CD4-positive, alpha-beta T cell treated with Interleukin-4 for 4 hours (primary cell): ENCODE measurements around the gene IL1R2.

Experiments
- DNase-seq: peaks from one replicate; pipeline ENCODE4 v3.0.0-alpha.2; 2020

The IL1R2 gene

DNA sequence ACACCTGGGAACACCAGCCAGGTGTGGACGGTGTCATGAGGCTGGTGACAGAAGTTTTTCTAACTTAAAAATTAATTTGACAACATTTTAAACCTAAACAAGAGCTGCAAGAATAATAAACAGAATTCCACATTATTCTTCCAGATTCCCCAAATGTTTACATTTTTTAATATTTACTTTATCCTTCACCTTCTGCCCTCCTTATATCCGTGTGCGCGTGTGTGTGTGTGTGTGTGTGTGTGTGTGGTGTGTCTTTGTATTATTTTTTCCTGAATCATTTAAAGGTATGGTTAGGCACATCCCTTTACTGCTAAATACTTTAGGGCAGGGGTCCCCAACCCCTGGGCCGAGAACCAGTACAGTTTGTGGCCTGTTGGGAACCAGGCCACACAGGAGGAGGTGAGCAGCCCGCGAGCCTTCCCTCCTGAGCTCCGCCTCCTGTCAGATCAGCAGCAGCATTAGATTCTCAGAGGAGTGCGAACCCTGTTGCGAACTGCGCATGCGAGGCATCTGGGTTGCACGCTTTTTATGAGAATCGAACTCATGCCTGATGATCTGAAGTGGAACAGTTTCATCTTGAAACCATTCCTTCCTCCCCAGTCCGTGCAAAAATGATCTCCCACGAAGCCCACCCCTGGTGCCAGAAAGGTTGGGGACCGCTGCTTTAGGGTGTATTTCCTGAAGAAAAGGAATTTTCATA, 16.4 kb upstream of the IL1R2 start:
- no peak for DNase-seq

DNA sequence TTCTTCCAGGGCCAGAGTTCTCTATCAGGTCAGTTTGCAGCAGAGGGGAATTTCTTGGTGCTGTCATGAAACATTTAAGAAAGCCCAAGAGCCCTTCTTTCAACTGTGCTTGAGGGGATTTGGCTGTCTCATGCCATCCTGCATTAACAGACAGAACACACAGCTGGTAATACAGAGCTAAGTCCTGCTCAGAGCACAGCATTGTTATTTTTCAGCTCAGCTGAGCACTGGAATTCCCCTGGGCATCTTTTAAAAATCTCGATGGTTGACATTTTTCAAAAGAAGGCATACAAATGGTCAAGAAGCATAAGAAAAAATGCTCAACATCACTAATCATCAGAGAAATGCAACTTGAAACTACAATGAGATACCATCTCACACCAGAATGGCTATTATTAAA, 14.9 kb upstream of the IL1R2 start:
- DNase-seq, result no peak

DNA sequence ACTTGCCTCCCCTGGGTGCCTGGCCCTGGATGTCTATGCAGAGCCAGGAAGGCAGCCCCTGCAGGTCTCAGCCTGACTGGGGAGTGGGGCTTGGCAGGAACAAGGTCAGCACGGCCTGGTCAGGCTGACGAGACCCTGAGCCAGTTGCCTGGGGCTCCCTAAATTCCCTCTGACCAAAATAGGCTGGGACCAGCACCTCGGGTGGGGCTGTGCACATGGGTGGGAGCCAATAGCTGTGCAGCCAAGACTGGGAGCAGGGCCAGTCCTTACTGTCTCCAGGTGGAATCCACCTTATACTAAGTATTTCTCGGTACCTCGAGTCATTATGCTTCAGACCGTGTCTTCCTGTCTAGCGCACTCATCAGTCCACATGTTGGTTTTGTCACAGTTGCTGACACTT, 11.4 kb upstream of the IL1R2 start:
- no peak for DNase-seq

DNA sequence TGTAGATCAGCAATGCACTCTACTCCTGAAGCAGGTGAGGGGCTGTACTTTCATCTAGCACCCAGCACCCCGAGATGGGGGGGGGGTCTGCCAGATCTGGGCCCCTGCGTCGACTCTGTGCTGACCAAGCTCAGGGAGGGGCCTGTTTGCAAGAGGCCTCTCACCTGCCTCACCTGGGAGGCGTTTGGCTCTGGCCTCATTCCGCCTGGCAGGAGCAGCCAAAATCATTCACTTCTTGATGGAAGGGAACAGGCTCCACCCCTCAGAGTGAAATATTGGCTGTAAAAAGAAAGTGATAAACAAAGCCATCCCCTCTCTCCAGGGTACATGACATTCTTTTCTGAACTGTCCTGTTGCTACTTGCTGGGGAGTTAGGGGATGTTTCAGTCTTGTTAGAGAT, 10.7 kb upstream of the IL1R2 start:
- no peak for DNase-seq

DNA sequence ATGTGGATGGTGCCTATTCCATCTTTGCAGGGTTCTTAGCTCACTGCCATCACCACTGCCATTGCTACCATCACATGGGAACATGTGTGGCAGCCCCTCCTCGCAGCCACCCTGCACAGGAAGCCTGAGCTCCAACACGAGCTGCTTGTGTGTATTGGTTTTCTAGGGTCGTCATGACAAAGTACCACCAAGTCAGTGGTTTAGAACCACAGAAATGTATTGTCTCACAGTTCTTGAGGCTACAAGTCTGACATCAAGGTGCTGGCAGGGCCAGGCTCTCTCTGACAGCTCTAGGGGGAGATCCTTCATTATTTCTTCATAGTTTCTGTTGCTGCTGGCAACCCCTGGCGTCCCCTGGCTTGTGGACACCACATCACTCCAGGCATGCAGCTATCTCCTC, 10.3 kb upstream of the IL1R2 start:
- no peak for DNase-seq

DNA sequence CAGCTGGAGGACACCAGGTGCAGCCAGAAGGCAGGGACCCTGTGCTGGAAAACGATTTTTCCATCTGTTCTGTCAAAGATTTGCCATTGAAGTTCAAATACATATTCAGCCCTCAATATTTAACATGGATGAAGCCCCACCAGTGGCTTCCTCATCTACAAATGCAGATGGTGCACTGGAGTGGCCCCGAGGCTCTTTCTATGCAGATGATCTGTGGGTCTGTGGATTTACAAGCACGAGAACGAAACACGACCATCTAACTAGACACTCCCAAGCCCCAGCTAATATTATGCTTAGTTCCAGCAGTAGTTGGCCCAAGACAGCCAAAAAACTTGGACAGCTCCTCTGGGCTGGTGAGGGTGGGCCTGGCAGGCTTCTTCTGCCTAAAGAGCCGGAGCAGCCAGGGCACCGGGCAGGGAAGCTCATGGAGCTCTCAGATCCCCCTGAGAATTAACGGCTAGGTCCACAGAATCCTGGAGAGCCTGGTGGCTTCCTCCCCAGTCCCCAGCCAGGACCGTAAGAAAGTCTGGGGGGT, 9.2 kb upstream of the IL1R2 start:
- no peak for DNase-seq

DNA sequence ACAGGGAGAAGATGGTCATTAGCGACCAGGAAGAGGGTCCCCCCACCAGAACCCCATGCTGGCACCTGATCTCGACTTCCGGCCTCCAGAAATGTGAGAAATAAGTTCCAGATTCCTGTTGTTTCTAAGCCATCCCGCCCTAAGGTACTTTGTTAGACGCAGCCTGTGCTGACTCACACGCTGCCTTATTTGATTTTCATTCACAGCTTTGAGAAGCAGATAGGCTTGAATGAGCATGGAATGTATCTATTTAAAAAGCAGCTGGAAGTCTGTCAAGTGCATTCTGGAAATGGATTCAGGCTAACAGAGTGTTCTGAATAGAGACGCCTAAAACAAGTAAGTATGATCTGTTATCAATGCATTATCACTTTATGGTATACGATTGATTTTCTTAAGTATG, 8.3 kb upstream of the IL1R2 start:
- DNase-seq, result no peak

DNA sequence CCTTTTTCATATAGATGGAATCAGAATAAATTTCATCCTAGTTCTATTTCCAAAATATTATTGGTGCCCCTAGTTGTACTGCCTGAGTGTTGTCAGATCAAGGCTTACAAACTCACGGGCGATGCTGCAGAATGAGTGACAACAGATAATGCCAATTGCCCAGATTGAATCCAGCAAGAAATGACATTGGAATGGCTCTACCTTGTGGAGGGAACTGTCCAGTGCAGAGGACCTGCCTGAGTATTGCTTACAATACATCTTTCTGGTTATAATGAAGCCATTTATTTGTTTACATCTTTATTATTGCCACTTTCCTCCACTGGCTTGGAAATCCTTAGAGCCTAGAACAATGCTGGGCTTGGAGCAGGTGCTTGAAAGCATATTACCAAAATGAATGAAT, 7.8 kb upstream of the IL1R2 start:
- no peak for DNase-seq

DNA sequence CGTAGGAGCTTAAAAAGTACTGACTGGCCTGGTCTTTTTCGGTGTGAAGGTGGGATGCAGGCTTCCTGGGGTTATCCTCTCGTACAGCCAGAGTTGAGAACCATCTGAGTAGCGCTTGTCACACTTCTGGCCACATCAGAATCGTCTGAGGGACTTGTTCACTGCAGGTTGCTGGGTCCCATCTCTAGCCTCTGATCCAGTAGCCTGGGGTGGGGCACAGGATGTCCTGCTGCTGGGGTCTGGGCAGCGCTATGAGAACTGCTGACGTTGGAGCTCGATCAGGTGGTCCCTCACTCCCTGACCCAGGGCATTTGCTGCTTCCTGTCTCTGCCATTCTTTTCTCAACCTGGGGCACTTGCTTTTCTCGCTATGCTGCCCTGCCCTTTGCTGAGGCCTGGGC, 7.1 kb upstream of the IL1R2 start:
- DNase-seq, result no peak

DNA sequence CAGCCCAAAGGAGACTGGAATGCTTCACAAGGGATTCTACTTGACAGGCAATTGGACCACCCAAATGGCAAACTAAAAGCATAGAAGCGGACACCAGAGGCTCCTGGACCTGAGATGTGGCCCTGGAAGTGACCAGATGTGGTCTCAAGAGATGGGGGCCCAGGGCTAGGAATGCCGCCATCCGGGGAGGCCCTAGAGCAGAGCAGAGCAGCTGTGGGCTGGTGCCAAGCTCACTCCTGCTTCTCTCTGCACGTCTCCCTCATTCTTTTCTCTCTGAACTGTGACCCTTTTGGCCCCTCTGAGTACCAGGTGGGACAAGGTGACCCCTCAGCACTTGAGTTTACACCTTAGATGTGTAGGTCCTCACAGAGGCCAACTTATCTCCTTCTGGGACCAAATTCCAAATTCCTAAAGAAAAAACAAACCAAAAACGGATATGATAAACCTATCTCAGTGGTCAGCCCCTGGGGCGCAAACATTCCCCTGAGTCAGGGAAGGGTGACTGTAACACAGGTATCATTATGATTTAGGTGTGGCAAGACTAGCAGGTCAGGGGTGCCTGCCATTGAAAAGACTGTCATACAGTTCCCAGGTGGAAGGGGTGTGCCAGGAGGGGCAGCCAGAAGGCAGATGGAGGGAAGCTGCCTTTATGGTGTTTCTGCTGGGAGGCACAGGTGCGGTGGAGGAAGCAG, 6.5 kb upstream of the IL1R2 start:
- no peak for DNase-seq

DNA sequence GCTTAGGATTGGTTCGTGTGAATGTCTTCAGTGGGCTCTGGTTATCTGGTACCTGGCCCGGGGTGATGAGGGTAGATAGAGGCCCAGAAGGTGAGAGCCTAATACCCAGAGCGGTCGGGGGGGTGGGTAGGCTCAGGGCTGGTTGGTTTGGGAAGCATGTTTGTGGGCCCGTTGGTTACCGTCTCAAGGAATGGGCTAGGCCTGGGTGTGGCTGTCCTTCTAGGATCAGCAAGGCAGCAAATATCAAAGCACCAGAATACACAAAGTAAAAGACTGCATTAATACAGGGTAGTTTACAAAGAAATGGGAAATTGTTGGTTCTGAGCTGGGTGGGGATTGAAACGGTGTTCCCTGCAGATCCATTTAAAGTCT, 6.0 kb upstream of the IL1R2 start:
- DNase-seq, result no peak

DNA sequence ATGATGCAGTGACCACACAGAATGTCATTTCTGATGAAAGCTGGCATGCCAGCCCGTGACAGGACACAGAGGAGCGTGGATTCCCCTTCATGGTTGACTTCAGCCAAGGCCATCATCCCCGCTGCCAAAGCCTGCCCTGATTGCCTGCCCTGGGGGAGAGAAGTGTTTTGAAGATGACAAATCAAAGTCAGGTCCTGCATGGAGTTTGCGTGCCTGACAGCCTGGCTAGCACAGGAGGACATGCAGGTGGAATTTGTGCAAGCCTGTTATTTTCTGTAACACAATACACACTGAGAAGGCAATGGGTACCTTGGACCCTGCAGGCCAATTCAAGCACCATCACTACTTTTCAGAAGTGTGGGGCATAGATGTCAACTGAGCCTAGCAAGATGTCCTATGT, 5.4 kb upstream of the IL1R2 start:
- no peak for DNase-seq

DNA sequence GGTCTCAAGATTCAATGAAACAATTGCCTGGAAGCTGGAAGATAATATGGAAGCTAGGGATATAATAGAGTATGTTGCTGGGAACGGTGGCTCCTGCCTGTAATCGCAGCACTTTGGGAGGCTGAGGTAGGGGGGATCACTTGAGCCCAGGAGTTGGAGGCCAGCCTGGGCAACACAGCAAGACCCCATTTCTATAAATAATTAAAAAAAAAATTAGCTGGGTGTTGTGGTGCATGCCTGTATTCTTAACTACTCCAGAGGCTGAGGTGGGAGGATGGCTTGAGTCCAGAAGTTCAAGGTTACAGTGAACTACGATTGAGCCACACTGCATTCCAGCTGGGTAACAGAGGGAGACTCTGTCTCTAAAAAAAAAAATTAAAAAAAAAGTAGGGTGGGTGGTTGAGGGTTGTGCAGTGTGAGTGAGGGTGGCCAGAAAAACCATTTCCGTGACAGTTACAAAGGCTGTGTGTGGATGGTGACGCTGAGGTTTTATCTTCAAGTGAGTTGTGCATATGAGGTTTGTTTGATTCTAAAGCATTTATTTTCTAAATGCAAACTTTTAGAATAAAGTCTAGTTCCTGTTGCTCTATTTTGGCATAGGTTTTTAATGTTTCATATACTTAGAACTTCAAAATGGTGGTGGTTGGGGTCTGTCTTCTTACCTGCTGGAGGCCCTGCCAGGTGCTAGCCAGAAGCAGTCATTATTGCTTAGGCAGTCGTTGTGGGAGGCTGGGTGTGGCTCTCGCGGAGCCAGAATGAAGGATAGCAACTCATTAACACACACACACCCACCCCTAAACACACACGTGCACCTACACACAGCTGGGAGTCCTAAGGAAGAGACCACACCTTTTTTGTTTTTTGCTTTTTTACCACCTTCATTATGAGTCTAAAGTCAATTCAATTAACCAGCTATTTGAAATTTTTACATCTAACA, 4.7 kb upstream of the IL1R2 start:
- DNase-seq, result no peak

DNA sequence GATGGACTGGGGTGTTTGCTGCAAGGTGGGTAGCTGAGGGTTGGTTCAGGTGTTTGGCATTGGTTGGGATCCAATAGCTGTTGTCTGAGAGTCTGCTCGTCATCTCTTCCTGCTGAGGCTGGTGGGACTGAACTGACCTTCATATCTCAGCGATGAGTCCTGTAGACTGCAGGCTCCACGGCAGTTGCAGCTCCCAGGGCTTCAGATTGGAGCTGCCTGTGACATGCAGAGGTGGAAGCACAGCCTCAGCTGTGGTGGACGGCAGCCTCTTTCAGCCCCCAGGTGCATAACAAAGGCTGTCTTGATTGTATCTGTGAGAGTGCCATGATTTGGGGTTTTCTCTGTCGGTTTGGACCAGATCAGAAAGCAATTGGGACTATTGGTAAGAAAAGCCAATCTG, 3.9 kb upstream of the IL1R2 start:
- no peak for DNase-seq

DNA sequence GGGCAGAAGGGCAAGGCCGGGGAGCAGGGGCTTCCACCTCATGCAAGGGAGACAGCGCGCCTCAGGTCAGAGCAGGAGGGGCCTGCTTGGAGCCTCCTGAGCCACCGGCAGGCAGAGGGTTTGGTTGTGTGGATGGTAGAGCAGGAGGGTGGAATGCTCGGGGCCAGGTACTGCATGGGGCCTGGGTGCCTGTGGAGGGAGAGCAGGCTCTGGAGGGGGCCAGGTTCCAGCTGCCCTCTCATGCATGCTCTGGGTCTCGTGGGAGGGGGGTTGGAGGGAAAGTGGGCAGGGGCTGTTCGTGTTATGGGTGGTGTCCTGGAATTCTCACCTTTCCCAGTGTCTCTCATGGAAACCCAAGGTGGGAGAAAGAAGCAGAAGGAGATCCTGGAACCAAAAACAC, 3.2 kb upstream of the IL1R2 start:
- no peak for DNase-seq

DNA sequence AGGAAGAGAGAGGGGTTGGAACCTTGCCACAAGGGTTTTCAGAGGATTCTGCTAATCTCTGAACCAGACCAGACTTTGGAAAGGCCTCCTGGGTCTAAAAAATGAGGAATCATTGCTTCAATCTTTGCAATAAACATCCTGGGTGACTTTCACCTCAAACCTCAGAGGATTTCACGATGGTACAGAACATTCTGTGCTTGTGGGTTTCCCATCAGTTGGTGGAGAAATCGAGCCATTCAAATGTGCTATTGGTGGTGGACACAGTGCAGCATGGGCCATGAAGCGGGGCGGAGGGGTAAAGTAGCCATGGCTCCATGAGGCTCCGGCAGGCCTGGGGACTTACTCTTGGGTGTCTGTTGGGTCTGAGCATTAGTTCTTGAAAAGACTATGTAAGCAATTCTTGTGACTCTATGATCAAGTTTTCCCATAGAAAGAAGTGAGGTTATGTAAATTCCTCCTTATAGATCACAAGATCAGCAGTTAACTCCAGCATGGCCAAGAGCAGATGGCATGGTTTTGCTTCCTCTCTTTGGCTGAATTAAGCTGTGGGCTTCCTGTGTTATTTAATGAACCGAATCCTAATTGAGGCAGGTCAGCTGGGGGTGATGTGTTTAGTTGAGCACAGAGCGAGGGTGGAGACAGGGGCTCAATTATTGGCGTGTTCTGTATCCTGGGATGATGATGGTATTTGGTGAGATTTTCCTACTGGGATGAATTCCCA, 1.9 kb upstream of the IL1R2 start:
- DNase-seq, result no peak

DNA sequence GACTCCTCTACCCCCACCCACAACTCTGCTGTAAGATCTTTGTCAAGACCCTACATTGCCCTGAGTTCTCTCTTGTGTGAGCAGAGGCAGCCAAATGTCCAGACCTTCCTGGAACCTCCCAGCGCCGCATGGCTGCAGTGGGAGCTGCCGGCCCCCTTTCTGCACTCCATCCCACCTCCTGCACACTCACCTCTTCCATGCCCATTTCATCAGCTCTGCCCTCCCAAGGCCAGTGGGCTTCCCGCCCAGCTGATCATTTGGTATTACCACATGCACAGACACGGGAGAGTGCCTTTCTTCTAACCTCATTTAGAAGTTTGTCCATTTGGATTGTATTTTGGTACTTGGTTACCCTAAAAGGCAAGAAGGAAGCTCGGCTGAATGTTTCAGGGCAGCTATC, 2.0 kb downstream of the IL1R2 start:
- DNase-seq, result no peak

DNA sequence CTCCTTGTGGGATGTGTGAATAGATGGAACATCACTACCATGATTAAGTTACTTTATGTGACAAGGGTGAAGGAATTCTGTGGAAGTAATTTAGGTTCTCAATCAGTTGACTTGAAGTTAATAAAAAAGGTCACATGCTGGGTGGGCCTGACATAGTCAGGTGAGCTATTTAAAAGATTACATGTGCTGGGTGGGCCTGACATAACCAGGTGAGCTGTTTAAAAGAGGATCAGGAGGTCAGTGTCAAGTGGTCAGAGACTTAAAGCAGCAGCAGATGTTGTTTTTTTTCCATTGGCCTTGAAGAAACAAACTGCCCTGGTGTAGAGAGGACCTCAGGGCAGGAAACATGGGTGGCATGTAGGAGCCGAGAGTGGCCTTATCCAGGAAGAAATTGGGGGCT, 3.3 kb downstream of the IL1R2 start:
- DNase-seq, result no peak

DNA sequence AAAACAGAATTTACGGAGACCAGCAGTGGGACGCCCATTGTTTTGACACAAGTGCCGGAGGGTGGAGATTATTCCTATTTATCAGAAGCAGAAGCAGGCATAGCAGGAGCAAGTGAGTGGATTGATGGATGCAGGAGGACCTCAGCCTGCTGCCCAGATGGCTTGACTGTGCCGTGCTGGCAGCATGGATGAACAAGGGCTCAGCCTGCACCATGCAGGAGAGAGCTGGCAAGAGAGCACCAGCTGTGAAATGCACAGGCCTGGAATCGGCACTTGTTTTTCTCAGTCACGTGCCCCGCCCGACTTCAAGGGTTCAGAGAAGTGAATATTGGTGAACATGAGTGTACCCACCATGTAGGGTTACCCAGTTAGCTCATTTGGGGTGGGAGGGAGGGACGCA, 4.0 kb downstream of the IL1R2 start:
- no peak for DNase-seq

DNA sequence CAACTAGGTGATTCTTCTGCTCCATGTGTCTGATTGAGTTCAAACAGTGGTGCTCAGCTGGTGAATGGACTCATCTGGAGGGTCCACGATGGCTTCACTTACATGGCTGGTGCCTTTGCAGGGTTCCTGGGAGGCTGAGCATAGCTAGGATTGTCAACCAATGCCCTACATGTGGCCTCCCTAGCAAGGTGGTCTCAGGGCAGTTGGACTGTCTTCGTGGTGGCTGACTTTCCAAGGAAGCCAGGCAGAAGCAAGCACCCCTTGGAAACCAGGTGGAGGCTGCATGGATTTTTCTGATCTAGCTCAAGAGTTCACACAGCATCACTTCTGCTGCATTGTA, 6.8 kb downstream of the IL1R2 start:
- no peak for DNase-seq

DNA sequence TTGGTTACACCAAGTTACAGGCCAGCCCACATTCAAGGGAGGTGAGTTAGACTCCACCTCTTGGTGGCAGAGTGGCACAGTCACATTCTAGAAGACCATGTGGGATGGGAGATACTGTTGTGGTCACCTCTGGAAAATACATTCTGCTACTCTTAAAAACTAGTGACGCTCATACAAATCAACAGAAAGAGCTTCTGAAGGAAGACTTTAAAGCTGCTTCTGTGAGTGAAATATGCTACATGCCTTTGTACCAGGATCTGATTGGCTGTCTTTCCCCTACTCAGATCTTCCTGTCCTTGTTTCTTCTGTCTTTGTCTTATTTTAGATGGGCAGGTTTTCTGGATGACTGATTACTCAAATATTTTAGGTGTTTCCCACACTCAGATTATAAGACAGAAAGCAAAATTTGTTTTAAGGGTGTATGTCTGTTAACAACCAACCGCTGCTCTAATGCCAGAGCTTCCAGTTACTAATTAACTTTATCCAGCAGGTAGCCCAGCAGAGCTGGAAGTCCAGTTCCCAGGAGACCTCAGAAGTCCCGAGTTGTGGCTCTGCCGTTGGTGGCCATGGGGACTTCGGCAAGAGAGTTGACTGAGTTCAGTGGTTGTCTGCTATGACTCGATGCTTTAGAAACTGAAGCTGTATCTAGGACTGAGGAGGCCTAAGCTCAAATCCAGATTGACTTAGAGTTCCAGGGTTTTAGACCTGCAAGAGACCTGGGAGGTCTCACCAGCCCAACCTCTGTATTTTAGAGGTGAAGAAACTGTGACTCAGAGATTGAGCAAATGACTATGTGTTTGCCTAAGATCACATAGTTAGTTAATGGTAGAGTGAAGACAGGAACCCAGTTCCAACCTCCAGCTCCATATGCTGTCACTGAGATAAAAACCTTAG, 7.4 kb downstream of the IL1R2 start:
- DNase-seq, result no peak

DNA sequence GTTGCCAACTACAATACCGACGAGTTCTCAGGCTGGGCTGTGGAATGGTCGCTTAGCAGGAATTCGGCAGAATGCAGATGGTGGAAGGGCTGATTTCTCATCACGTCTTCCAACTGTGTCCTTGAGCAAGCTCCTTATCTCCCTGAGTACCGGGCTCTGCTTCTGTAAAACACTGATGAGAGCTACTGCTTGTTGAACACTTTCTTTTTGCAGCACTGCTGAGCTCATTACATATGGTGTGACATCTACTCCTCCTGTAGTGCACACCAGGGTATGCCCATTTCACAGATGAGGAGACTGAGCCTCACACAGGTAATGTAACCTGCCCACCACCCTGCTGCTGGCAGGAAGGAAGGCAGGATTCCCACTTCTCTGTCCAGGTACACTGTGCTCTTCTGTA, 8.3 kb downstream of the IL1R2 start:
- DNase-seq, result no peak
